WTC11 (cell line): Measurements from ENCODE around the gene WNT1. TPM values are rescaled to one million over a fixed set of nuclear protein-coding genes. Genes with fewer than 3 reads are reported as not detected.

Experiments used
- ATAC-seq: fragments of 200-7000 bp; cut with Tn5 transposase; 2 replicates; pipeline ENCODE4 v1.10.0; 2021; ENCODE audit warnings: mild to moderate bottlenecking, moderate library complexity
- CTCF ChIA-PET: fragments of 300-600 bp; sonication (Branson Sonifier 250); formaldehyde crosslinking; loops from one replicate; lab custom pipeline; 2021; ENCODE audit warnings: antibody characterized with exemption; lab: Charles Lee
- POLR2A ChIA-PET: fragments of 350-600 bp; sonication (Branson Sonifier 250); formaldehyde crosslinking; loops from one replicate; lab custom pipeline; 2021; ENCODE audit warnings: antibody characterized with exemption; lab: Charles Lee
- DNase-seq: peaks from one replicate; pipeline ENCODE4 v3.0.0; 2021; ENCODE audit warnings: low spot score
- H3K27ac Mint-ChIP-seq: 2 replicates; pipeline ENCODE4 v1.8.0; 2021; ENCODE audit warnings: mixed read lengths
- H3K27me3 Mint-ChIP-seq: 2 replicates; pipeline ENCODE4 v1.8.0; 2021; ENCODE audit warnings: low read depth, mild to moderate bottlenecking, moderate library complexity, mixed read lengths
- H3K36me3 Mint-ChIP-seq: 2 replicates; pipeline ENCODE4 v1.8.0; 2021; ENCODE audit warnings: mixed read lengths
- H3K4me1 Mint-ChIP-seq: 2 replicates; pipeline ENCODE4 v1.8.0; 2022; ENCODE audit warnings: mixed read lengths
- H3K4me3 Mint-ChIP-seq: 2 replicates; pipeline ENCODE4 v1.8.0; 2021; ENCODE audit warnings: mild to moderate bottlenecking, moderate library complexity, mixed read lengths
- H3K9me3 Mint-ChIP-seq: 2 replicates; pipeline ENCODE4 v1.8.0; 2021; ENCODE audit warnings: mixed read lengths
- FOXJ3 ChIP-seq: sonication (generic); formaldehyde crosslinking; IDR thresholded peaks from 2 replicates; pipeline ENCODE4 v1.9.0; 2021; ENCODE audit warnings: missing genetic modification reagents, mild to moderate bottlenecking, borderline replicate concordance
- FOXK1 ChIP-seq: sonication (generic); formaldehyde crosslinking; IDR thresholded peaks from 2 replicates; pipeline ENCODE4 v1.8.0; 2022; ENCODE audit warnings: mild to moderate bottlenecking, moderate library complexity, missing genetic modification reagents
- GABPB1 ChIP-seq: sonication (generic); formaldehyde crosslinking; IDR thresholded peaks from 2 replicates; pipeline ENCODE4 v1.8.1; 2023; ENCODE audit warnings: mild to moderate bottlenecking, missing genetic modification reagents
- GRHL2 ChIP-seq: fragments of 250-450 bp; sonication (Bioruptor Pico); IDR thresholded peaks from 2 replicates; pipeline ENCODE4 v1.8.0; 2022; ENCODE audit warnings: mild to moderate bottlenecking, moderate library complexity; ENCODE audit not compliant: insufficient replicate concordance, severe bottlenecking
- MYBL2 ChIP-seq: sonication (generic); formaldehyde crosslinking; IDR thresholded peaks from 2 replicates; pipeline ENCODE4 v1.8.1; 2023; ENCODE audit warnings: mild to moderate bottlenecking, moderate library complexity, missing genetic modification reagents
- NFE2L1 ChIP-seq: sonication (generic); formaldehyde crosslinking; IDR thresholded peaks from 2 replicates; pipeline ENCODE4 v1.8.1; 2023; ENCODE audit warnings: missing genetic modification reagents
- NR3C1 ChIP-seq: sonication (generic); formaldehyde crosslinking; conservative IDR thresholded peaks from 2 replicates; pipeline ENCODE4 v1.8.1; 2023; ENCODE audit warnings: low read depth, mild to moderate bottlenecking, missing genetic modification reagents
- PRRX2 ChIP-seq: fragments of 250-450 bp; sonication (Bioruptor Pico); IDR thresholded peaks from 2 replicates; pipeline ENCODE4 v1.8.0; 2021; ENCODE audit warnings: mild to moderate bottlenecking
- SP1 ChIP-seq: sonication (generic); formaldehyde crosslinking; conservative IDR thresholded peaks from 2 replicates; pipeline ENCODE4 v1.8.1; 2022; ENCODE audit warnings: missing genetic modification reagents
- TEAD4 ChIP-seq: sonication (generic); formaldehyde crosslinking; IDR thresholded peaks from 2 replicates; pipeline ENCODE4 v1.8.0; 2022; ENCODE audit warnings: mild to moderate bottlenecking, missing genetic modification reagents
- ZBTB21 ChIP-seq: sonication (generic); formaldehyde crosslinking; IDR thresholded peaks from 2 replicates; pipeline ENCODE4 v1.8.1; 2023; ENCODE audit warnings: mild to moderate bottlenecking, missing genetic modification reagents, borderline replicate concordance
- ZNF138 ChIP-seq: sonication (generic); formaldehyde crosslinking; conservative IDR thresholded peaks from 2 replicates; pipeline ENCODE4 v1.8.1; 2022; ENCODE audit warnings: mild to moderate bottlenecking, moderate library complexity, missing genetic modification reagents
- ZNF263 ChIP-seq: sonication (generic); formaldehyde crosslinking; IDR thresholded peaks from 2 replicates; pipeline ENCODE4 v1.8.1; 2022; ENCODE audit warnings: low read depth, mild to moderate bottlenecking, moderate library complexity, missing genetic modification reagents
- ZNF317 ChIP-seq: sonication (generic); formaldehyde crosslinking; IDR thresholded peaks from 2 replicates; pipeline ENCODE4 v1.8.1; 2023; ENCODE audit warnings: low read depth, mild to moderate bottlenecking, moderate library complexity, missing genetic modification reagents, borderline replicate concordance
- ZNF416 ChIP-seq: fragments of 250-450 bp; sonication (Bioruptor Pico); IDR thresholded peaks from 2 replicates; pipeline ENCODE4 v1.9.0; 2021; ENCODE audit warnings: mild to moderate bottlenecking, inconsistent platforms
- ZNF671 ChIP-seq: fragments of 250-450 bp; sonication (Bioruptor Pico); IDR thresholded peaks from 2 replicates; pipeline ENCODE4 v1.8.0; 2021; ENCODE audit warnings: mild to moderate bottlenecking
- total RNA-seq: library from RNA; stranded (reverse); gene quantifications from 3 replicates; pipeline ENCODE4 v1.2.3, GENCODE V29; 2021
- TF ChIP-seq, protein P1 (sequence below): sonication (generic); formaldehyde crosslinking; IDR thresholded peaks from 2 replicates; pipeline ENCODE4 v1.8.0; 2022; ENCODE audit warnings: missing genetic modification reagents
- TF ChIP-seq, protein P2 (sequence below): sonication (generic); formaldehyde crosslinking; IDR thresholded peaks from 2 replicates; pipeline ENCODE4 v1.8.0; 2023; ENCODE audit warnings: missing genetic modification reagents, mild to moderate bottlenecking, borderline replicate concordance
- TF ChIP-seq, protein P3 (sequence below): fragments of 250-450 bp; sonication (Bioruptor Pico); conservative IDR thresholded peaks from 2 replicates; pipeline ENCODE4 v1.9.0; 2021; ENCODE audit warnings: mild to moderate bottlenecking

WNT1 gene
- total RNA-seq, 1 experiment from 2014 or later = not detected

DNA sequence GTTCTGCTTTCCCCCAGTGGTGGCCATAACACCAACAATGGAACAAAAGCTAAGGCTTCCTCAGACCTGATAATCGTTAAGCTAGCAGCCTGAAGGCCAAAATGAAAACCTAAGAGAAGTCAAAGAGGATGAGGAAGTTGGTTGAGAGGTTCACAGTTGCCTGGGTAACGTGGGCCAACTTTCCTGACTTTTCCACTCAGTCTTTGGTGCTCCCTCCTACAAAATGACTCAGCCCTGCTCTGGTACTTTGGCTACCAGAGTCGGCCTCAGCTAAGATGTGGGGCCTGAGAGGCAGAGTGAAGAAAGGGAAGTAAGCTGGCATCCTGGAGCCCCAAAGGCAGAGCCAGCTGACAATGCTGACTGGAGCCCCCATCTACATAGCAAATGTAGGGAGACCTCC is 37.9 kb upstream of the WNT1 start:
- ATAC-seq = no peak
- CTCF ChIA-PET = interaction anchor here (0.6 to 1.3 kb wide), 5 partner anchors 34 to 570 kb away, joined by 3 to 6 read pairs (median 3); no protein-coding TSS in a partner anchor
- peaks cover 36% of the 10 kb centered on the region for H3K36me3 Mint-ChIP-seq
- no peak overlapping the region for H3K4me3 Mint-ChIP-seq
- no peaks in the 10 kb centered on the region for H3K9me3 Mint-ChIP-seq
- no peaks in the 10 kb centered on the region for H3K4me1 Mint-ChIP-seq
- H3K27me3 Mint-ChIP-seq = no peaks in the 10 kb centered on the region
- DNase-seq = no peak
- TF ChIP-seq ZNF138 (no peak), SP1 (no peak), FOXJ3 (no peak), ZBTB21 (CRISPR knock-in tag) (no peak), TEAD4 (CRISPR knock-in tag) (no peak), ZNF671 (CRISPR knock-in tag) (no peak), ZNF416 (CRISPR knock-in tag) (no peak), ZNF317 (CRISPR knock-in tag) (no peak), PRRX2 (no peak), MYBL2 (CRISPR knock-in tag) (no peak), GRHL2 (no peak), GABPB1 (CRISPR knock-in tag) (no peak), ZNF263 (no peak)
- TF ChIP-seq, protein P1, sequence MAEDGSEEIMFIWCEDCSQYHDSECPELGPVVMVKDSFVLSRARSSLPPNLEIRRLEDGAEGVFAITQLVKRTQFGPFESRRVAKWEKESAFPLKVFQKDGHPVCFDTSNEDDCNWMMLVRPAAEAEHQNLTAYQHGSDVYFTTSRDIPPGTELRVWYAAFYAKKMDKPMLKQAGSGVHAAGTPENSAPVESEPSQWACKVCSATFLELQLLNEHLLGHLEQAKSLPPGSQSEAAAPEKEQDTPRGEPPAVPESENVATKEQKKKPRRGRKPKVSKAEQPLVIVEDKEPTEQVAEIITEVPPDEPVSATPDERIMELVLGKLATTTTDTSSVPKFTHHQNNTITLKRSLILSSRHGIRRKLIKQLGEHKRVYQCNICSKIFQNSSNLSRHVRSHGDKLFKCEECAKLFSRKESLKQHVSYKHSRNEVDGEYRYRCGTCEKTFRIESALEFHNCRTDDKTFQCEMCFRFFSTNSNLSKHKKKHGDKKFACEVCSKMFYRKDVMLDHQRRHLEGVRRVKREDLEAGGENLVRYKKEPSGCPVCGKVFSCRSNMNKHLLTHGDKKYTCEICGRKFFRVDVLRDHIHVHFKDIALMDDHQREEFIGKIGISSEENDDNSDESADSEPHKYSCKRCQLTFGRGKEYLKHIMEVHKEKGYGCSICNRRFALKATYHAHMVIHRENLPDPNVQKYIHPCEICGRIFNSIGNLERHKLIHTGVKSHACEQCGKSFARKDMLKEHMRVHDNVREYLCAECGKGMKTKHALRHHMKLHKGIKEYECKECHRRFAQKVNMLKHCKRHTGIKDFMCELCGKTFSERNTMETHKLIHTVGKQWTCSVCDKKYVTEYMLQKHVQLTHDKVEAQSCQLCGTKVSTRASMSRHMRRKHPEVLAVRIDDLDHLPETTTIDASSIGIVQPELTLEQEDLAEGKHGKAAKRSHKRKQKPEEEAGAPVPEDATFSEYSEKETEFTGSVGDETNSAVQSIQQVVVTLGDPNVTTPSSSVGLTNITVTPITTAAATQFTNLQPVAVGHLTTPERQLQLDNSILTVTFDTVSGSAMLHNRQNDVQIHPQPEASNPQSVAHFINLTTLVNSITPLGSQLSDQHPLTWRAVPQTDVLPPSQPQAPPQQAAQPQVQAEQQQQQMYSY (CRISPR knock-in tag) = no peak
- TF ChIP-seq, protein P2, sequence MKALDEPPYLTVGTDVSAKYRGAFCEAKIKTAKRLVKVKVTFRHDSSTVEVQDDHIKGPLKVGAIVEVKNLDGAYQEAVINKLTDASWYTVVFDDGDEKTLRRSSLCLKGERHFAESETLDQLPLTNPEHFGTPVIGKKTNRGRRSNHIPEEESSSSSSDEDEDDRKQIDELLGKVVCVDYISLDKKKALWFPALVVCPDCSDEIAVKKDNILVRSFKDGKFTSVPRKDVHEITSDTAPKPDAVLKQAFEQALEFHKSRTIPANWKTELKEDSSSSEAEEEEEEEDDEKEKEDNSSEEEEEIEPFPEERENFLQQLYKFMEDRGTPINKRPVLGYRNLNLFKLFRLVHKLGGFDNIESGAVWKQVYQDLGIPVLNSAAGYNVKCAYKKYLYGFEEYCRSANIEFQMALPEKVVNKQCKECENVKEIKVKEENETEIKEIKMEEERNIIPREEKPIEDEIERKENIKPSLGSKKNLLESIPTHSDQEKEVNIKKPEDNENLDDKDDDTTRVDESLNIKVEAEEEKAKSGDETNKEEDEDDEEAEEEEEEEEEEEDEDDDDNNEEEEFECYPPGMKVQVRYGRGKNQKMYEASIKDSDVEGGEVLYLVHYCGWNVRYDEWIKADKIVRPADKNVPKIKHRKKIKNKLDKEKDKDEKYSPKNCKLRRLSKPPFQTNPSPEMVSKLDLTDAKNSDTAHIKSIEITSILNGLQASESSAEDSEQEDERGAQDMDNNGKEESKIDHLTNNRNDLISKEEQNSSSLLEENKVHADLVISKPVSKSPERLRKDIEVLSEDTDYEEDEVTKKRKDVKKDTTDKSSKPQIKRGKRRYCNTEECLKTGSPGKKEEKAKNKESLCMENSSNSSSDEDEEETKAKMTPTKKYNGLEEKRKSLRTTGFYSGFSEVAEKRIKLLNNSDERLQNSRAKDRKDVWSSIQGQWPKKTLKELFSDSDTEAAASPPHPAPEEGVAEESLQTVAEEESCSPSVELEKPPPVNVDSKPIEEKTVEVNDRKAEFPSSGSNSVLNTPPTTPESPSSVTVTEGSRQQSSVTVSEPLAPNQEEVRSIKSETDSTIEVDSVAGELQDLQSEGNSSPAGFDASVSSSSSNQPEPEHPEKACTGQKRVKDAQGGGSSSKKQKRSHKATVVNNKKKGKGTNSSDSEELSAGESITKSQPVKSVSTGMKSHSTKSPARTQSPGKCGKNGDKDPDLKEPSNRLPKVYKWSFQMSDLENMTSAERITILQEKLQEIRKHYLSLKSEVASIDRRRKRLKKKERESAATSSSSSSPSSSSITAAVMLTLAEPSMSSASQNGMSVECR (CRISPR knock-in tag) = no peak
- TF ChIP-seq, protein P3, sequence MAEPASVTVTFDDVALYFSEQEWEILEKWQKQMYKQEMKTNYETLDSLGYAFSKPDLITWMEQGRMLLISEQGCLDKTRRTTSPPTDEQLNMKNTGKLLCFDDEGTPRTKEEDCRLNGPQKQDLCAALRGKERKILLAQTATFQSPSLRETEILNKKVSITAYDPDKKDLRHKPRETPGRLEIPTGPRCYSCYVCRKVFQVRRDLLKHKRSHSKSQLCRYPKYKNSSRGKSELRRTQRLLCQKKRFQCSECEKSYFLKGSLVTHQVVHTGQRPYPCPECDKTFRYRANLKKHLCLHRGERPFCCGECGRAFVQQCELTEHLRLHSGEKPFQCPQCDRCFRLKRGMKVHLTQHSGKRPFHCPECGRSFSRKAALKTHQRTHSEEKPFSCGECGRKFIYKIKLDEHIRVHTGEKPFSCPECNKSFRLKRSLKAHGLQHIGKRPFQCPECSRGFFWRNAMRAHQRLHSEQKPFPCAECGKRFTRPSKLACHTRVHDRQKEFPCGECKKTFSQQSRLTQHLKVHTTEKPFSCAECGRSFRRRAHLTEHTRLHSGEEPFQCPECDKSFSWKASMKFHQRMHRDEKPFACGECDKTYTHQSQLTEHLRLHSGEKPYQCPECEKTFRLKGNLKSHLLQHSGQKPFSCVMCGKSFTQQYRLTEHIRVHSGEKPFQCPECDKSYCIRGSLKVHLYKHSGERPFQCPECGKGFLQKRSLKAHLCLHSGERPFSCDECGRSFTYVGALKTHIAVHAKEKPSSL (CRISPR knock-in tag) = no peak
- no peak overlapping the region for H3K27ac Mint-ChIP-seq
- POLR2A ChIA-PET = no interaction called here

DNA sequence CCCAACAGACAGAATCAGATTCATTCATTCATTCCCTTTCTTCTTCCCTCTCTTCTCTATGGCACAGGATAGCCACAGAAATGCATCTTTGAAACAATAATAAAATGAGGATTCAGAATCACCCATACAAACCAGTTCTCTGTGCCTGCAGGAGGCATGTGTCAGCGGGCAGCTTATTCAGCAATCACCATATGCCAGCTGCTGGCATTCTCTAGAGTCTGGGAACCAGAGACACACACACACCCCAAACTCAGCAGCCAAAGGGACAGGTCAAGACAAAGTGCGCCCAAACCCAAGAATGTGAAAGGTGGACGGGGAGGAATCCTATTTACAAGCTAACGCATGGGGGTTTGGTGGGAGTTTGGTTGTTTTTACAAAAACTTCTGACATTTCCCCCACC is 34.9 kb upstream of the WNT1 start:
- H3K4me1 Mint-ChIP-seq = peaks cover 9% of the 10 kb centered on the region
- no peaks in the 10 kb centered on the region for H3K9me3 Mint-ChIP-seq
- peaks cover 27% of the 10 kb centered on the region for H3K36me3 Mint-ChIP-seq
- no peak for ATAC-seq
- H3K27ac Mint-ChIP-seq = no peak overlapping the region
- DNase-seq = no peak
- ChIA-PET POLR2A (no interaction called here), CTCF (interaction anchor here (0.9 to 2.2 kb wide), 4 partner anchors 14 to 51 kb away, joined by 3 to 9 read pairs (median 4); partner anchors contain the start of gene ARF3)
- H3K4me3 Mint-ChIP-seq = no peak overlapping the region
- no peaks in the 10 kb centered on the region for H3K27me3 Mint-ChIP-seq
- no peak for TF ChIP-seq NR3C1 (CRISPR knock-in tag)
- TF ChIP-seq ZNF138 = no peak
- TF ChIP-seq, protein P2 (CRISPR knock-in tag) = no peak
- TF ChIP-seq NFE2L1 (CRISPR knock-in tag) = no peak
- TF ChIP-seq FOXK1 (CRISPR knock-in tag) = no peak
- TF ChIP-seq ZBTB21 (CRISPR knock-in tag) = no peak
